ENCODE measurements around the gene PARD3. TPM values are rescaled to one million over a fixed set of nuclear protein-coding genes. Genes with fewer than 3 reads are reported as not detected.

The PARD3 gene
- total and polyA plus RNA-seq, 10 of the 15 experiments (the other 5 are each of a cell fraction or from before 2014, with no cell fraction given) = 2.6 to 43.1 (median 13.9) TPM

DNA sequence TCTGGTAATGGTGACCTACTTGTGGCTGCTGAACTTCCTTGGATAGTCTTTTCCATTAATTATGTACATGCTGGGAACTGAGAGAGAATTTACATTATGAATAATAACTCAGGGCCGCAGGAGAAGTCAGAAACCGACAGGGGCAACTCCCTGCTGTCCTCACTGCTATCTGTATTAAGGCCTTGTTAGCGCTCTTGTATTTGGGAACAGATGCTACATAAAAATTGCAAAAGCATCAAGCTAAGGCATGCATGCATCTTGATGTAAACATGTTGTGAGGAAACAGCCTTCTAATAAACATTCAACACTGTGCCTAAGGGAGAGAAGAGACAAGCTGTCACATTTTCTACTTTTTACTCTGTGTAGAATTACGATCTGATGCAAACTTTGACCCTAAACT, 158.4 kb downstream of the PARD3 start:
- in situ Hi-C loops (cut with MboI) (no loop called here), intact Hi-C loops (cut with micrococcal nuclease; ENCODE audit: unreplicated experiment) (no loop called here)
- ChIA-PET CTCF (interaction anchor here (0.6 to 4.2 kb wide), 26 partner anchors 7 to 560 kb away, joined by 3 to 37 read pairs (median 5); no protein-coding TSS in a partner anchor), POLR2A (interaction anchor here (0.6 kb wide), 1 partner anchor 31 kb away, joined by 4 read pairs; no protein-coding TSS in a partner anchor), SMC1A (ENCODE audit: uncharacterized antibody, unreplicated experiment) (interaction anchor here (1.4 to 4.9 kb wide), 3 partner anchors 9 to 339 kb away, joined by 5 to 21 read pairs (median 11); no protein-coding TSS in a partner anchor), RAD21 (ENCODE audit: unreplicated experiment) (interaction anchor here (1.0 to 4.1 kb wide), 3 partner anchors 10 to 88 kb away, joined by 3 to 22 read pairs (median 3); no protein-coding TSS in a partner anchor)
- H3K27me3 ChIP-seq (replicated peaks in 1 of 2; ENCODE audit: control insufficient read depth in 2 of 2, insufficient read depth in 2 of 2, low read length in 1 of 2) = no peaks in the 10 kb centered on the region
- TF ChIP-seq TARDBP (IDR thresholded peaks at IDR 0.05; ENCODE audit: borderline replicate concordance) (no peak), EP300 (IDR thresholded peaks at IDR 0.05; ENCODE audit: borderline replicate concordance in 1 of 2, control insufficient read depth in 1 of 2, low read depth in 2 of 2, low read length in 2 of 2) (no peak)
- H4K20me1 ChIP-seq (ENCODE audit: control insufficient read depth, insufficient read depth) = no peaks in the 10 kb centered on the region
- H3K4me3 ChIP-seq = no peak overlapping the region
- H2AFZ ChIP-seq (ENCODE audit: control insufficient read depth, low read depth, low read length) = no peak overlapping the region
- 42% methylated on average over 4 of the region's 4 CpGs for WGBS (ENCODE audit: insufficient coverage, insufficient replicate concordance, low lambda C conversion rate, missing lambda C conversion rate)
- peak; percentile 23 for FAIRE-seq
- H3K27ac ChIP-seq (ENCODE audit: control insufficient read depth, insufficient read depth) = no peak overlapping the region
- H3K9ac ChIP-seq (ENCODE audit: control insufficient read depth, insufficient read depth, low read length) = no peak overlapping the region
- no TSS peak for BruUV-seq (replicated peaks)
- no peaks in the 10 kb centered on the region for H3K4me1 ChIP-seq (ENCODE audit: control insufficient read depth, insufficient read depth, low read length)
- H3K79me2 ChIP-seq (ENCODE audit: control insufficient read depth, insufficient read depth, low read length) = no peaks in the 10 kb centered on the region
- no peak overlapping the region for H3K4me2 ChIP-seq (ENCODE audit: control insufficient read depth, insufficient read depth)
- H3K9me3 ChIP-seq (replicated peaks; ENCODE audit: control insufficient read depth, insufficient read depth, low read length) = no peaks in the 10 kb centered on the region
- ATAC-seq = no peak
- no peak for DNase-seq (ENCODE audit: low read depth, low spot score)
- H3K36me3 ChIP-seq (ENCODE audit: control insufficient read depth in 2 of 2, insufficient read depth in 2 of 2, low read length in 1 of 2) = no peaks in the 10 kb centered on the region

DNA sequence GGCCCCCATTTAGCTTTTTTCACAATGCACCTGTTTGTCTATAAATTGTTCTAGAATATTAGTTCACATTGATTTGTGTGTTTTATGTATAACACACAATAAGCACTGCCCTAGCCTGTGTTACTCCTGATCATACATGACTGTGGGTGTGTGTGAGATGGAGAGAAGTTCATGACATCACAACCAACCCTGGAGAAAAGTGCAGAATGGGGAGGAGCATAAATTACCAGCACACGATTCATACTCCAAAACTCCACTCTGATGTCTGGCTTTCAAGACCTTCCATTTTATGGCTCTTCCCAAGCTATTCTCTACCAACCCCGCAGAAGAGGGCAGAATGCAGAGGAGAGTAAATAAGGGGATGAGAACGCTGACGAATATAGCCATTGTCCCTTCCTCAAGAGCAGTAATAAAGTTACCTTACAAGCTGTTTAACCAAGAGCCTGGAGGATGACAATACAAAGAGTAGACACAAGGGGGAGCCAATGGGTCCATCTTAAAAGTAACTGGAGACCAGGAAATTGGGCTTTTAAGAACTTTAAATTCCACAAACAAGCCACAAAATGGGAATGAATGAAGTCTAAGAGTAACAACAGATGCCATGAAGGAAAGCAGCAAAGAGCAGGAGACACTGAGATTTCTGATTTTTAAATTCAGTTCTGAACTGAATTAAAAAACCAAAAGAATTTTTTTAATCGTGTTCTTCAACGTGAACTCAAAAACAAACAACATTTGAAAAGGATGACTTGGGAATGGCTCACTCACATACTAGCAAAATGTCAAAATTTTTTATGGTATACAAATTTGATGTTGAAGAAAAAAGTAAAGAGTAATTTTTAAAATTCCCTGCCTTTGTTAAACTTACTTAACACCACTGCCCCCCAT, 159.6 kb downstream of the PARD3 start:
- Histone ChIP-seq H3K27me3 (replicated peaks in 1 of 2; ENCODE audit: control insufficient read depth in 2 of 2, insufficient read depth in 2 of 2, low read length in 1 of 2) (no peaks in the 10 kb centered on the region), H3K27ac (ENCODE audit: control insufficient read depth, insufficient read depth) (no peak overlapping the region), H3K36me3 (ENCODE audit: control insufficient read depth in 2 of 2, insufficient read depth in 2 of 2, low read length in 1 of 2) (no peaks in the 10 kb centered on the region), H4K20me1 (ENCODE audit: control insufficient read depth, insufficient read depth) (no peaks in the 10 kb centered on the region), H2AFZ (ENCODE audit: control insufficient read depth, low read depth, low read length) (no peak overlapping the region), H3K4me1 (ENCODE audit: control insufficient read depth, insufficient read depth, low read length) (no peaks in the 10 kb centered on the region), H3K4me3 (no peak overlapping the region), H3K4me2 (ENCODE audit: control insufficient read depth, insufficient read depth) (no peak overlapping the region), H3K79me2 (ENCODE audit: control insufficient read depth, insufficient read depth, low read length) (no peaks in the 10 kb centered on the region), H3K9ac (ENCODE audit: control insufficient read depth, insufficient read depth, low read length) (no peak overlapping the region), H3K9me3 (replicated peaks; ENCODE audit: control insufficient read depth, insufficient read depth, low read length) (no peaks in the 10 kb centered on the region)
- ChIA-PET RAD21 (ENCODE audit: unreplicated experiment) (interaction anchor here (0.9 to 4.1 kb wide), 9 partner anchors 70 to 304 kb away, joined by 3 to 22 read pairs (median 3); no protein-coding TSS in a partner anchor), CTCF (interaction anchor here (0.5 to 4.2 kb wide), 52 partner anchors 8 to 1440 kb away, joined by 3 to 37 read pairs (median 3); no protein-coding TSS in a partner anchor), POLR2A (no interaction called here), SMC1A (ENCODE audit: uncharacterized antibody, unreplicated experiment) (interaction anchor here (0.5 to 4.9 kb wide), 14 partner anchors 8 to 374 kb away, joined by 3 to 21 read pairs (median 3); no protein-coding TSS in a partner anchor)
- ATAC-seq = peak; percentile 71
- DNase-seq (ENCODE audit: low read depth, low spot score) = no peak
- intact Hi-C loops (cut with micrococcal nuclease; ENCODE audit: unreplicated experiment) = no loop called here
- WGBS (ENCODE audit: insufficient coverage, insufficient replicate concordance, low lambda C conversion rate, missing lambda C conversion rate) = 48% methylated on average over 6 of the region's 6 CpGs
- FAIRE-seq = no peak
- BruUV-seq (replicated peaks) = no TSS peak
- in situ Hi-C loops (cut with MboI) = no loop called here
- TF ChIP-seq SIN3A (IDR thresholded peaks at IDR 0.05; ENCODE audit: low read depth, low read length) (no peak), RAD21 (IDR thresholded peaks at IDR 0.05; ENCODE audit: insufficient read depth, low read depth, low read length) (peak; percentile 56), NFIC (IDR thresholded peaks at IDR 0.05; ENCODE audit: low read depth, low read length) (no peak), PBX3 (IDR thresholded peaks at IDR 0.05; ENCODE audit: insufficient replicate concordance, low read depth, low read length) (no peak)
- TF ChIP-seq, protein P1, sequence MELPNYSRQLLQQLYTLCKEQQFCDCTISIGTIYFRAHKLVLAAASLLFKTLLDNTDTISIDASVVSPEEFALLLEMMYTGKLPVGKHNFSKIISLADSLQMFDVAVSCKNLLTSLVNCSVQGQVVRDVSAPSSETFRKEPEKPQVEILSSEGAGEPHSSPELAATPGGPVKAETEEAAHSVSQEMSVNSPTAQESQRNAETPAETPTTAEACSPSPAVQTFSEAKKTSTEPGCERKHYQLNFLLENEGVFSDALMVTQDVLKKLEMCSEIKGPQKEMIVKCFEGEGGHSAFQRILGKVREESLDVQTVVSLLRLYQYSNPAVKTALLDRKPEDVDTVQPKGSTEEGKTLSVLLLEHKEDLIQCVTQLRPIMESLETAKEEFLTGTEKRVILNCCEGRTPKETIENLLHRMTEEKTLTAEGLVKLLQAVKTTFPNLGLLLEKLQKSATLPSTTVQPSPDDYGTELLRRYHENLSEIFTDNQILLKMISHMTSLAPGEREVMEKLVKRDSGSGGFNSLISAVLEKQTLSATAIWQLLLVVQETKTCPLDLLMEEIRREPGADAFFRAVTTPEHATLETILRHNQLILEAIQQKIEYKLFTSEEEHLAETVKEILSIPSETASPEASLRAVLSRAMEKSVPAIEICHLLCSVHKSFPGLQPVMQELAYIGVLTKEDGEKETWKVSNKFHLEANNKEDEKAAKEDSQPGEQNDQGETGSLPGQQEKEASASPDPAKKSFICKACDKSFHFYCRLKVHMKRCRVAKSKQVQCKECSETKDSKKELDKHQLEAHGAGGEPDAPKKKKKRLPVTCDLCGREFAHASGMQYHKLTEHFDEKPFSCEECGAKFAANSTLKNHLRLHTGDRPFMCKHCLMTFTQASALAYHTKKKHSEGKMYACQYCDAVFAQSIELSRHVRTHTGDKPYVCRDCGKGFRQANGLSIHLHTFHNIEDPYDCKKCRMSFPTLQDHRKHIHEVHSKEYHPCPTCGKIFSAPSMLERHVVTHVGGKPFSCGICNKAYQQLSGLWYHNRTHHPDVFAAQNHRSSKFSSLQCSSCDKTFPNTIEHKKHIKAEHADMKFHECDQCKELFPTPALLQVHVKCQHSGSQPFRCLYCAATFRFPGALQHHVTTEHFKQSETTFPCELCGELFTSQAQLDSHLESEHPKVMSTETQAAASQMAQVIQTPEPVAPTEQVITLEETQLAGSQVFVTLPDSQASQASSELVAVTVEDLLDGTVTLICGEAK (IDR thresholded peaks at IDR 0.05; ENCODE audit: borderline replicate concordance) = peak; percentile 72

Measured in GM12878 (cell line).